Fibroblast of lung (primary cell): ENCODE results near the gene GRM4. TPM values are rescaled to one million over a fixed set of nuclear protein-coding genes. Genes with fewer than 3 reads are reported as not detected.

ENCODE experiments used
- DNase-seq, 2 donors: peaks; one replicate each; pipeline versions ENCODE4 v3.0.0 to v3.0.0-alpha.2; 2010; ENCODE audit warnings: low read depth in 2 of 2
- H2AFZ ChIP-seq: 2 replicates; pipeline ENCODE4 v1.5.1; 2012; ENCODE audit warnings: low read length, control low read depth, inconsistent platforms
- H3K27ac ChIP-seq: 2 replicates; pipeline ENCODE4 v1.5.1; 2011; ENCODE audit warnings: low read length, control low read depth; ENCODE audit not compliant: insufficient read depth
- H3K27me3 ChIP-seq: 2 replicates; pipeline ENCODE4 v1.5.1; 2011; ENCODE audit warnings: mild to moderate bottlenecking, low read length; ENCODE audit not compliant: control insufficient read depth, insufficient read depth
- H3K36me3 ChIP-seq: 2 replicates; pipeline ENCODE4 v1.5.1; 2011; ENCODE audit warnings: low read length; ENCODE audit not compliant: control insufficient read depth, insufficient read depth
- H3K4me1 ChIP-seq: 2 replicates; pipeline ENCODE4 v1.5.1; 2011; ENCODE audit warnings: low read length; ENCODE audit not compliant: control insufficient read depth, insufficient read depth; ENCODE audit errors: extremely low read depth
- H3K4me2 ChIP-seq: 2 replicates; pipeline ENCODE4 v1.5.1; 2011; ENCODE audit warnings: low read length, control low read depth; ENCODE audit not compliant: insufficient read depth; ENCODE audit errors: extremely low read depth
- H3K4me3 ChIP-seq, 4 experiments: fragments of 200-600 bp in 1 of 4; sonication (generic) in 1 of 4; replicated peaks in 1 of 4; 2 replicates each; pipeline ENCODE4 v1.5.1; 2011 to 2016; ENCODE audit warnings: low read length in 4 of 4, low read depth in 3 of 4, mild to moderate bottlenecking in 3 of 4, control low read depth in 2 of 4, inconsistent platforms in 1 of 4, mixed read lengths in 1 of 4; ENCODE audit not compliant: insufficient read depth in 1 of 4; ENCODE audit errors: control extremely low read depth in 1 of 4
- H3K79me2 ChIP-seq: 2 replicates; pipeline ENCODE4 v1.5.1; 2012; ENCODE audit warnings: mild to moderate bottlenecking, low read length, inconsistent platforms; ENCODE audit not compliant: control insufficient read depth, insufficient read depth
- H3K9ac ChIP-seq: 2 replicates; pipeline ENCODE4 v1.5.1; 2011; ENCODE audit warnings: mild to moderate bottlenecking, low read length, control low read depth; ENCODE audit not compliant: insufficient read depth
- H3K9me3 ChIP-seq: 2 replicates; pipeline ENCODE4 v1.5.1; 2012; ENCODE audit warnings: low read depth, low read length; ENCODE audit not compliant: control insufficient read depth, insufficient read depth
- H4K20me1 ChIP-seq: 2 replicates; pipeline ENCODE4 v1.5.1; 2011; ENCODE audit warnings: low read length; ENCODE audit not compliant: control insufficient read depth, insufficient read depth; ENCODE audit errors: extremely low read depth
- EZH2 ChIP-seq: IDR thresholded peaks from 2 replicates; pipeline ENCODE4 v1.5.1; 2012; ENCODE audit warnings: low read length, control low read depth, mild to moderate bottlenecking; ENCODE audit errors: missing control alignments
- polyA plus RNA-seq, 2 donors: library from polyadenylated mRNA; depleted of rRNA in 1 of 2; stranded (reverse) in 1 of 2; unstranded in 1 of 2; fragments of >200 nt; gene quantifications; 2 replicates each; pipeline ENCODE4 v1.2.1, GENCODE V29; 2011 to 2012; ENCODE audit warnings: missing spikeins in 1 of 2
- total RNA-seq: library from RNA; depleted of rRNA; stranded (reverse); fragments of >200 nt; gene quantifications from 2 replicates; pipeline ENCODE4 v1.2.1, GENCODE V29; 2014
- TF ChIP-seq, protein P1 (sequence below), 2 donors: IDR thresholded peaks in 1 of 2; conservative IDR thresholded peaks in 1 of 2; 1 replicate in 1 of 2; 2 replicates in 1 of 2; pipeline ENCODE4 v1.5.1; 2011 to 2012; ENCODE audit warnings: low read length in 2 of 2, control low read depth in 1 of 2, inconsistent platforms in 1 of 2, low read depth in 1 of 2, mild to moderate bottlenecking in 1 of 2

Gene GRM4
- total and polyA plus RNA-seq, 2 donors (not counting 1 experiment from before 2014, with no cell fraction given) = under 0.01 TPM; not detected in 1

GRCh38 chr6:34172961-34173775, 27.3 kb upstream of the GRM4 start:
- Histone ChIP-seq H4K20me1 (no peaks in the 10 kb centered on the region), H3K4me2 (no peak overlapping the region), H2AFZ (no peak overlapping the region), H3K9ac (no peak overlapping the region), H3K4me1 (no peaks in the 10 kb centered on the region), H3K36me3 (no peaks in the 10 kb centered on the region), H3K79me2 (no peaks in the 10 kb centered on the region), H3K4me3 (no peak overlapping the region), H3K9me3 (no peaks in the 10 kb centered on the region), H3K27ac (no peak overlapping the region), H3K27me3 (no peaks in the 10 kb centered on the region)
- DNase-seq = no peak
- TF ChIP-seq, protein P1, sequence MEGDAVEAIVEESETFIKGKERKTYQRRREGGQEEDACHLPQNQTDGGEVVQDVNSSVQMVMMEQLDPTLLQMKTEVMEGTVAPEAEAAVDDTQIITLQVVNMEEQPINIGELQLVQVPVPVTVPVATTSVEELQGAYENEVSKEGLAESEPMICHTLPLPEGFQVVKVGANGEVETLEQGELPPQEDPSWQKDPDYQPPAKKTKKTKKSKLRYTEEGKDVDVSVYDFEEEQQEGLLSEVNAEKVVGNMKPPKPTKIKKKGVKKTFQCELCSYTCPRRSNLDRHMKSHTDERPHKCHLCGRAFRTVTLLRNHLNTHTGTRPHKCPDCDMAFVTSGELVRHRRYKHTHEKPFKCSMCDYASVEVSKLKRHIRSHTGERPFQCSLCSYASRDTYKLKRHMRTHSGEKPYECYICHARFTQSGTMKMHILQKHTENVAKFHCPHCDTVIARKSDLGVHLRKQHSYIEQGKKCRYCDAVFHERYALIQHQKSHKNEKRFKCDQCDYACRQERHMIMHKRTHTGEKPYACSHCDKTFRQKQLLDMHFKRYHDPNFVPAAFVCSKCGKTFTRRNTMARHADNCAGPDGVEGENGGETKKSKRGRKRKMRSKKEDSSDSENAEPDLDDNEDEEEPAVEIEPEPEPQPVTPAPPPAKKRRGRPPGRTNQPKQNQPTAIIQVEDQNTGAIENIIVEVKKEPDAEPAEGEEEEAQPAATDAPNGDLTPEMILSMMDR (conservative IDR thresholded peaks at IDR 0.05 in 1 of 2, IDR thresholded peaks at IDR 0.05 in 1 of 2; ENCODE audit: low read depth in 1 of 2, low read length in 2 of 2) = no peak
- no peak for TF ChIP-seq EZH2

- Histone ChIP-seq H2AFZ (no peak overlapping the region), H3K4me2 (no peak overlapping the region), H3K9me3 (no peaks in the 10 kb centered on the region), H3K9ac (no peak overlapping the region), H3K27ac (no peak overlapping the region), H3K4me1 (no peaks in the 10 kb centered on the region), H3K4me3 (no peak overlapping the region), H3K79me2 (no peaks in the 10 kb centered on the region), H3K27me3 (no peaks in the 10 kb centered on the region), H4K20me1 (no peaks in the 10 kb centered on the region), H3K36me3 (no peaks in the 10 kb centered on the region)
- TF ChIP-seq, protein P1 (conservative IDR thresholded peaks at IDR 0.05 in 1 of 2, IDR thresholded peaks at IDR 0.05 in 1 of 2; ENCODE audit: low read depth in 1 of 2, low read length in 2 of 2) = no peak
- peak in 1 of 2 donors; percentile 32 for DNase-seq
Measured at GRCh38 chr6:34170346-34170745, 24.5 kb upstream of the GRM4 start.

GRCh38 chr6:34169897-34170296, 24.0 kb upstream of the GRM4 start:
- Histone ChIP-seq H3K9me3 (no peaks in the 10 kb centered on the region), H2AFZ (no peak overlapping the region), H3K9ac (no peak overlapping the region), H3K4me1 (no peaks in the 10 kb centered on the region), H3K27ac (no peak overlapping the region), H4K20me1 (no peaks in the 10 kb centered on the region), H3K4me2 (no peak overlapping the region), H3K79me2 (no peaks in the 10 kb centered on the region), H3K4me3 (no peak overlapping the region), H3K36me3 (no peaks in the 10 kb centered on the region), H3K27me3 (no peaks in the 10 kb centered on the region)
- TF ChIP-seq EZH2 = no peak
- TF ChIP-seq, protein P1 (conservative IDR thresholded peaks at IDR 0.05 in 1 of 2, IDR thresholded peaks at IDR 0.05 in 1 of 2; ENCODE audit: low read depth in 1 of 2, low read length in 2 of 2) = no peak
- DNase-seq = no peak
